ENCODE measurements around the gene CASD1.

CASD1 gene

GRCh38 chr7:94509264-94509886 is at the start of gene CASD1:
CASD1 (plus strand) TSS chr7:94509809; CDS start chr7:94510085, 276 bp downstream.
- DNase-seq: peak; percentile 67

DNA sequence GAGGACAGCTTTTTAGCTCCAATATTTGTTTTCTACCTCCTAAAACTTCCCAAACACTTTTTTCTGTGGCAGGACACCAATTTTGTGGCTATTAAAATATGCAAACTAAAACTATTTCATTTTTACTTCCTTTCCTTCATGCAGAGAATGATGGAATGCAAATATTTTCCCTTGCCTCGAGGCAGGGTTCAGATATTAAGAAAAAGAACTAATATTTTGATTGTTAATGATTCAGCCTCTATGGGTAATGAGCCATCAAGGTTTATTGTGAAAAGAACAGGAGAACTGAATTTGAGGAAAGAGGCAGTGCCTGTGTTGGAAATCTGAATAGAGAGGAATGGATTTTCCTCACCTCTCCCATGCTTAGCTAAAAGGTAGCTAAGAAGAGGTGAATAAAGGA is 43.1 kb upstream of the CASD1 start:
- DNase-seq: no peak

DNA sequence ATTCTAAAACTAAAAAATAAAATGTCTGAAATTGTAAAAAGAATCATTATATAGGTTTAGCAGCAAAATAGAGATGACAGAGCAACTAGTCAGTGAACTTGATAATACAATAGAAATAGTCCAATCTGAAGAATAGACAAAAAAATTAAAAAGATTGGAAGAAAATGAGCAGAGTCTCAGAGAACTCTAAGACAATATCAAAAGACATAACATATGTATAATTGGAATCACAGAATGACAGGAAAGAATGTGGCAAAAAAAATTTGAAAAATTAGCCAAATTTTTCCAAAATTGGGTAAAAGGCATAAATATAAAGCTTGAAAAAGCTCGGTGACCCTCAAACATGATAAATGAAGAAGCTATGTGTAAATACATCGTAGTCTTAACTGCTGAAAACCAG is 38.0 kb upstream of the CASD1 start:
- no peak for DNase-seq

DNA sequence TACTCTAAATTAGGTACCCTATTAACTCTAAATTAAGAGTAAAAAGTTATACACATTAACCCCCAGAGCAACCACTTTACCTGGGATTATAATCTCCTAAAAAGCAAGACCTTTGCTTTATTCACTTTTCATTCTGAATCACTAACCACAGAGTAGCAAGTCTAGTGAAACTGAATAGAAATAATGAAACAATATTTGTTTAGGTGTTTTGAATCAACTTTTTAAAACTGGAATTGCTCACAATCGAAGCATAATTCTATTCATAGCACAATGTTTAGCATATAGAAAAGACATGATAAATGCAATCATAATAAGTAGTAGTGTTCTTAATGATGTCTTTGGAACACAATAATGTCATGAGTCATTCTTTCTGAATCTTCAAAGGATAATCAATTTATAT is 37.0 kb upstream of the CASD1 start:
- no peak for DNase-seq

GRCh38 chr7:94476251-94476840 is 33.3 kb upstream of the CASD1 start:
- no peak for DNase-seq

GRCh38 chr7:94477878-94478277 is 31.7 kb upstream of the CASD1 start:
- DNase-seq: no peak

GRCh38 chr7:94478648-94479214 is 30.9 kb upstream of the CASD1 start:
- no peak for DNase-seq

- DNase-seq: no peak
These were observed 28.3 kb upstream of the CASD1 start for GRCh38 chr7:94481279-94481678.

- no peak for DNase-seq
These were observed 26.8 kb upstream of the CASD1 start for GRCh38 chr7:94482796-94483195.

DNA sequence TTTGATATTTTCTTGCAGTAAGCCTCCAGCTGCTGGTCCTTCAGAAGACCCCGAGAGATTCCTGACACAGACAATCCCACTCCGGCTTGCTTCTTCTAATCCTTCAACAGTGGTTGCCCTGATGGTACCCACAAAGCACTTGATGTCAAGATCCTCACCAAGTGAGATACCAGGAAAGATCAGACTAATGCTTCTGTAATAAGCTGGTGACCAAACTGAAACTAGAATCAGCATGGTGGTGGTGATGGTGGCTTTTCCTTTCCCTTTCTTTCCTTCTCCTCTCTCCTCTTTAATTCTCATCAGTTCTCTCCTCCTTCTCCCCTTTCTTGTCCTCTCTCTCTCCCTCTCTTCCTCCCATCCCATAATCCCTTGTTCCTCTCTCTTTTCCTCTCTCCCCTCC is 25.8 kb upstream of the CASD1 start:
- no peak for DNase-seq

DNA sequence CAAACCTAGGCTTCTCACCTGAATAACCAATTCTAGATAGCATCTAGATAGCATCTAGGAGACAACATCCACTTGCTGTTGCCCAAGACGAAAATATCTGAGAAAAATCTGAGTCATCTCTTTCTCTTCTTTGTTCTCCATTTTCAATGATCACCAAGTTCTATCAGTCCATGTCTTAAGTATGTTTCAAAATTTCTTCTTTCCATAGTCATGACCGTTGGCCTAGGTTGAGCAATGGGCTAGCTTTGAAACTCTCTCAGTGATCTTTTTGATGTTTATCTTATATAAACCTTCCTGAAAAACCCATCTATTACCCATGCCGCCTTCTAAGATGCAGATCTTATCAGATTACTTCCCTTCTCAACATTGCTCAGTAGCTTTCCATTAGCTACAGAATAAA is 23.4 kb upstream of the CASD1 start:
- no peak for DNase-seq

- DNase-seq: no peak
These were observed 18.2 kb upstream of the CASD1 start for GRCh38 chr7:94491410-94491809.

DNA sequence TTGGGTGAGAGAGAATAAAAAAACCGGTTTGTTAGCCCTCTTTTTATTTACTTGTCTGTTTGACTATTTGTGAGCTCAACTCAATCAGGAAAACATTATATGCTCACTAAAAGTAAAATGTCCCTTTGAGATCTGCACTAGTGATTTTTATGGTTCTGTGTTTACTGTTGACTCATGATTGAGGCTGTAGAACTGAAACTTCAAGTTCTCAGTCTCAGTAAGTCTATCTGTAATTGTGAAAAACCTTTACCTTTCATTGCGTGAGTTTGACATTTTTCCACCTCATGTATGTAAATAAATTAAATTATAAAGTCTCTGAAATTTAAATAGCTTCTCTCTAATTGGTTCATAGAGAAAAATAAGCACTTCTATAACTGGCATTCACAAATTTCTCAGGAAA is 17.0 kb upstream of the CASD1 start:
- DNase-seq: no peak

GRCh38 chr7:94497874-94498670 is 11.5 kb upstream of the CASD1 start:
- no peak for DNase-seq

DNA sequence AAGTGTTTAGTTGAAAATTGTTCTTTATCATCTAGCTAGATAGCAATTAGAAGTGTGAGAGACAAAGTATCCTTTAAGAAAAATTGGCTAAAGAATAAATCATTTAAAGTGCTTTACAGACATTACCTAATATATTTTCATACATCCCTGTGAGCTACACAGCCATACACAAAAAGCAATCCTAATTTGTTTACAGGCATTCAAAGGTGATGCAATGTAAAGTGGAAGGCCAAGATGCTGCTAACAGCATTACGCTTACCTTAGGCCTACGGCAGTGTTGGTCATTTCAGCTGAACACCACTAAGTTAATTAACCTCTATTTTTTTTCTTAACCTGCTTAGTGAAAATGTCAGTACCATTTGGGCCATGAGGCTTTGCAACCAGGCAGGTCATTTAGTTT is 10.7 kb upstream of the CASD1 start:
- DNase-seq: no peak

DNA sequence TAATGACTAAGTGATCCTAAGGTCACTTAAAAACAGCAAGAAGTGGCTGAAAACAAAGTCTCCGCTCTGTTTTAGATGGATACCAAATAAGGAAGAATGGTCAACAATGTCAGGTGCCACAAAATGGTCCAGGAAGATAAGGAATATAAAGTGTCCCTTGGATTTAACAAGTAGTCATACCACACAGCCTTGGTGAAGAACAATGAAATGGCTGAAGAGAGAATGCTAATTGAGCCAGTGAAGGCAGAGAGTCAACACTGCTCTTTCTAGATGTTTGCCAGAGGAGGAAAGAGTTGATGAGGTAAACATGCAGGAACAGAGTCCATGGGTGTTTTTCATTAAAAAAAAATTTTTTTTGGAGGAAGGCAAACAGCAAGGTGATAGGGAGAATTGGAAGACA is 2.1 kb upstream of the CASD1 start:
- DNase-seq: no peak

DNA sequence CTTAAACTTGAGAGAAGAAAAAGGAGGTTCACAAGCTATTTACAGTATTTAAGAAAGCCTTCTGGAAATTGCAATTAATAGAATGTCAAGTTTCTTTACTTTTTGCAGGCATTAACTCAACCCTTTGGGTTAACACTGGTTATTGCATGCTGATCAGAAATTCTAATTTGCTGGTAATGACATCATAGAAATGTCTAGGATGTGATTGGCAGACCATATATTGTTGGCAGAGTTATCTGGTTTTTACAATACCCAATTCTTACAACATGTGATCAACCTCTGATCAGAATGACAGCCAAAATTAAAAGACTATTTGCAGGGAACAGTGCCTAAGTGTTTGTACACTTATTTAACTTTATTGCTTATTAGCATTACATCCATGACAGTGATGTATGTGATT is 1.6 kb upstream of the CASD1 start:
- DNase-seq: no peak

DNA sequence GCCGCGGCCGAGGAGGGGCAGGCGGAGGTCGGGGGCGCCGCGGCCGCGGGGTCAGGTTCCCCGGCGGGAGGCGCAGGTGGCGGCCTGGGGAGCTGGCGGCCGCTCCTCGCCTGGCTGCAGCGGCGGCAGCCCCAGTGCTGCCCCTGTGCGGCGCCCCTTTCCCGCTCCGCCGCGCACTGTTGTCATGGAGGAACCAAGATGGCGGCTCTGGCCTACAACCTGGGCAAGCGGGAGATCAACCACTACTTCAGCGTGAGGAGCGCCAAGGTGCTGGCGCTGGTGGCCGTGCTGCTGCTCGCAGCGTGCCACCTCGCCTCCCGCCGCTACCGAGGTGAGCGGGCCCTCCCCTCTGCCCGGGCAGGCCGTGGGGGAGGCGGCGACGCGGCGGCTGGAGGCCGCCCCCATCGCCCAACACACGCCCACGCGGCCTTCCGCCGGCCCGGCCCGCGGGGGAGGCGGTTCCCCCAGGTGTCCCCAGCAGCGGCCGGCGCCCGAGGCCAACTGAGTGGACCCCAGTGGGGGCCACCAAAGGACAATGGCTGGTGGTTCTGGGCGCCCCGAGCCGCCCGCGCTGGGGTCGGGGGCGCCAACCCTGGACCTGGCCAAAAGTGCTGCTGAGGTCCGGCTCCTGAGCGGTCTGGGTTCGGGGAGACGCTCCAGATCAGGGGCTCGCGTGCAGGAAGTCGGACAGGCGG is 425 bp downstream of the CASD1 start:
- DNase-seq: peak; percentile 64

DNA sequence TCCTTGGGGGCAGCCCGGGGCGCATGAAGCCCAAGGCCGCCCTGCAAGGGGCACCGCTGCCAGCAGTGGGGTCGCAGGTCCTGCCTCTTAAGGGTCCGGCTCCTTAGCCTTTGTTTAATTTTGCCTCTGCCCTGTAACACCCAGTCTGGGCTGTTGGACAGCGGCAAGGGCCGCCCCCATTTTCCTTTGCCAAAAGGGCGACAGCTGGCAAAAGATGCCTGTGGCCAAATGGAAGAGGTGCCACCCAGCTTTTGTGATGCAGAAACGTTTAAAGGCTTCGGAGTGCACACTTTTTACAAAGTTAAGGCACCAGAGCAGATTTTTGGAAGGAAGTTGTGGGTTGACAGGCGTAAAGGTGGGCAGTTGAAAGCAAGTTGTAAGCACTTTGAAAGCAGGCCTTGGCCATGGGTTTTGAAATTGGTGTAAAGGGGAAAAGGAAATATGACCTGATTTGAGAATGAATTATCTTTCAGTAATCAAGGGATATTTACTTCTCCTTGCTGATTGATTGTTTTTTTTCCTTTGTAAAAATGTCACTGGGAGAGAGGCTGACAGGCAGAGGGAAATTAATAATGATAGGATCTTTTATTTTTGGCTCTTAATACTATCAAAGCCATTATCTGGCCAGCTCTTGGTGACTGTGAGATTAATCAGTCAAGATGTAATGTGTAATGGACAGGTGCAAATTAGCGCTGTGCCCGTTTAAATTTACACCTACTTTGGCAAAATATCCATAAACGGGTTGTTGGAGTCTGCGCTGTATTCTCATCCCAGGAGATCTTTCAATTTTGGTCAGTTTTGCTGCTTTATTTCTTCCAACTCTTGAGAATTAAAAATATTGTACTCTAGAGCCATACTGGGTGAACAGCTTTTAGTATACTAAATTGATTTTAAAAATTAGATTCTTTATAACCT is 1.2 kb downstream of the CASD1 start:
- peak; percentile 37 for DNase-seq

- DNase-seq: no peak
These were observed 2.1 kb downstream of the CASD1 start for GRCh38 chr7:94511718-94512117.

DNA sequence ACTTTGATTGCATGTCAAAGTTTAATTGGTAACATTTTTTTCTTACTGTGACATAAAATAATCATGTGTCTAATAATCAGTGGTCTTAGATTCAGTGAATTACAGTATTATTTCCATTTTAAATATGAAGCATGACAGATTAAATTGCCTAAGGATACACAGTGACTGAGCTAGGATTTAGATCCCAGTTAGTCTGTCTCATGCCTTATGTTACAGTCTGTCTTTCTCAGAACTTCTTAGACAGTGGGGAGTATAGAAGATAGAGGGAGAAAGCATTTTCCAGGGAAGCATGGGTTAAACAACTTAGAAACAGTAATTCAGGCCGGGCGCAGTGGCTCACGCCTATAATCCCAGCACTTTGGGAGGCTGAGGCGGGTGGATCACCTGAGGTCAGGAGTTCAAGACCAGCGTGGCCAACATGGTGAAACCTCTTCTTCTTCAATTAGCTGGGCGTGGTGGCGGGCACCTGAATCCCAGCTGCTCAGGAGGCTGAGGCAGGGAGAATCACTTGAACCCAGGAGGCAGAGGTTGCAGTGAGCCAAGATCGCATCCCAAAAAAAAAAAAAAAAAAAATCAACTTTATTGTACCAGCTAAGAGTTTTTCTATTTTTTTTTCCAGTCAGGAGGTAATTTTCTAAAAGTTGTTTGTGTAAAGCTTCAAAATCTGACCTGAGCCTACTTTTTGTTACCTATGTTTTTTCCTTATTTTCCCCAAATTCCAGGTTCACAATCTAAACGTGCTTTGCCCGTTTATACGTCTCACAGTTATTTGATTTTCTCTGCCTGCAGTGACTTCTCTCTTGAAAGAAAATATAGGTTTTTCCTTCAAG is 3.3 kb downstream of the CASD1 start:
- no peak for DNase-seq

GRCh38 chr7:94513565-94513860 is 3.9 kb downstream of the CASD1 start:
- DNase-seq: no peak
